HG03175 (cell line): Measurements from ENCODE around the gene SLC38A5.

ENCODE experiments used
- ATAC-seq: cut with Tn5 transposase; IDR thresholded peaks from one replicate; pipeline ENCODE4 v1.9.1; 2021; ENCODE audit warnings: mild to moderate bottlenecking, moderate library complexity; ENCODE audit not compliant: unreplicated experiment

The SLC38A5 gene

GRCh38 chrX:48492293-48492910 lies 22.3 kb upstream of the SLC38A5 start:
- no peak for ATAC-seq

DNA sequence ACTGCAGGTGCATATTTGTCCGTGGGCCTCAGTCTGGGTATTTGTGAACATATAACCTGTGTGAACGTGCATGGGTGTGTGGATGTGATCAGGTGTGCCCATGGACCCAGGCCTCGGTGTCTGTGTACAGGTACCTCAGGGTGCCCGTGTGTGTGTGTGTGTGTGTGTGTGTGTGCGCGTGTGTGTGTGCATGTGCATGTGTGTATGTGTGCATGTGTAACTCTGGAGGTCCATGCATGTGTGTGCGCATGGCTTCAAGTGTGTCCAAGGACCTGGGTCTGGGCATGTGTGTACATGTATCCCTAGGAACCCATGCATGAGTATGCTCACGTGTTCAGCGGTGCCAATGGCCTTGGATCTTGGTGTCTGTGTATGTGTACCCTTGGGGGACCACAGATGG lies 21.7 kb upstream of the SLC38A5 start:
- no peak for ATAC-seq

DNA sequence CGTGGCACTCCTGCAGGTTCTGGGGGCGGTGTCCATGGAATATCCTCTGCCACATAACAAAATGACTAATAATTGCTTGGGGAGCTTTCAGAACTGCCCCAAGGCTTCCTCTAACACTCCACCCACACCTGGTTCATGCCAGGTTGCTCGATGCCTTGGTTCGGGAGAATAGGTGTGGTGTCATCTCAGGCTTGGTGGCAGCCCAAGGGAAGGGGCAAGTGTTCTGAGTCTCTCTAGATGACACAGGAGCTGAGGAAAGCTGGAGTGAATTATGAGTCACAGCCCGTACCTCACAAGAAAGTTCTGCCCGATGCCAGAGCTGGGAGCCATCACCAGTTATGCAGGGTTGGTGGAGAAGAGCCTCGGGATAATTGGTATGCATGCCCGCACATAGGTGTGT lies 20.6 kb upstream of the SLC38A5 start:
- no peak for ATAC-seq

- ATAC-seq = no peak
These were observed 19.8 kb upstream of the SLC38A5 start for GRCh38 chrX:48489892-48490291.

DNA sequence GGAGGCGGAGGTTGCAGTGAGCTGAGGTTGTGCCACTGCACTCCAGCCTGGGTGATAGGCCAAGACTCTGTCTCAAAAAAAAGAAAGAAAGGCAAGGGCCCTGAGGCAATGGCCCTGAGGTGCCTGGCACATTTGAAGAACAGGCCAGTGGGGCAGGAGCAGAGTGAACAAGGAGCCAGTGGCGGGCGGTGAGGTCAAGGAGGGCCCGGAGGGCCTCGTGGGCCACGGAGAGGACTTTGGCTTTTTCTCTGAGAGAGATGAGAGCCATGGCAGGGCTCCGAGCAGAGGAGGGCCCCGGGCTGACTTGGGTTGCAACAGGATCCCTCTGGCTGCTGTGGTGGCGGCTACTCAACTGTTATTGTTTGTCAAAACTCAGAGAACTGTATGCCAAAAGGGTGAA lies 19.2 kb upstream of the SLC38A5 start:
- no peak for ATAC-seq

DNA sequence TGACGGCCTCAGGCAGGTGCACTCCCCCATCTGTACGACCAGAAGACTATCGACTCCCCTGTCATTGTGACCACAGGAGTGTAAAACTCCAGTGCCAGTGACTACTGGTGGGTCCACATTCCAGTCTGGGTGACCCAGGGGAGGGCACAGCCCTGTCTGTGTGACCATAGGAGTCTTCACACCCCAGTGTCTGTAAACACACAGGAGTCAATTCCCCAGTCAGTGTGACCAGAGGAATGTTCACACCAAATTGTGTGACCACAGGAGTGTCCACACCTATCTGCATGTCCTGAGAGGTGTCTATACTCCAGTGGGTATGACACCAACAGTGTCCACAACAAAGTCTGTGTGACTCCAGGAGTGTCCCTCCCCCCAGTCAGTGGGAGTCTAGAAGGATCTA lies 18.0 kb upstream of the SLC38A5 start:
- no peak for ATAC-seq

- ATAC-seq = no peak
These were observed 17.3 kb upstream of the SLC38A5 start for GRCh38 chrX:48487362-48487798.

DNA sequence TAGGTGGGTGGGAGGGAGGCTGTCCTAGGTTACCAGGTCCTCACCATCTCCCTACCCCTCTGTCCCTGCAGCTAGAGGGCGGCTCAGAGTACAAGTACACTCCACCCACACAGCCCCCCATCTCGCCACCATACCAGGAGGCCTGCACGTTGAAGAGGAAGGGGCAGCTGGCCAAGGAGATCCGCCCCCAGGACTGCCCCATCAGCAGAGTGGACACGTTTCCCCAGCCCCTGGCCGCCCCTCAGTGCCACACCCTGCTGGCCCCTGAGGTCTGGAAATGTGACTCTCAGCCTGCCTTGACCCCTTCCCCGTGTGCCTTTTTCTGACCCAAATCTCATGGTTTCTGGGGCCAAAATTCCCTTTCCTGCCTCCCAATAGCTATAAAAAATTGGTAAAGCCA lies 12.5 kb upstream of the SLC38A5 start:
- ATAC-seq = no peak

- no peak for ATAC-seq
These were observed 10.5 kb upstream of the SLC38A5 start for GRCh38 chrX:48480583-48480982.

GRCh38 chrX:48480142-48480541 lies 10.1 kb upstream of the SLC38A5 start:
- ATAC-seq = no peak

DNA sequence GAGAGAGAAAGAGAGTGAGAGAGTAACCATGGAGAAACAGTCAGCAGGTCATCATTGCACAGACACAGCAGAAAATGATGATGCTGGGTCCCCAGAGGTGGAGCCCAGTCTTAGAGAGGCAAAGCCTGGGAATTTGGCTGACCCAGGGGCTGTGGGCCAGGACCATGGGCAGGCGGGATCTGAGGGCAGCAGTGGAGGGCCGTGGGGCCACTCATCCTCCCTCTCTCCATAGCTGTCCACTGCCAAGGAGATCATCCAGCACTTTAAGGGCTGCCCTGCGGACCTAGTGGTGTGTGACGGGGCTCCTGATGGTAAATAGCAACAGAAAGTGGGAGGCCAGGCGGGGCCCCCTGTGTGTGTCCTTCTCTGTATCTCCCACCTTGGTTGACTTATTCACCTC lies 8.7 kb upstream of the SLC38A5 start:
- no peak for ATAC-seq

DNA sequence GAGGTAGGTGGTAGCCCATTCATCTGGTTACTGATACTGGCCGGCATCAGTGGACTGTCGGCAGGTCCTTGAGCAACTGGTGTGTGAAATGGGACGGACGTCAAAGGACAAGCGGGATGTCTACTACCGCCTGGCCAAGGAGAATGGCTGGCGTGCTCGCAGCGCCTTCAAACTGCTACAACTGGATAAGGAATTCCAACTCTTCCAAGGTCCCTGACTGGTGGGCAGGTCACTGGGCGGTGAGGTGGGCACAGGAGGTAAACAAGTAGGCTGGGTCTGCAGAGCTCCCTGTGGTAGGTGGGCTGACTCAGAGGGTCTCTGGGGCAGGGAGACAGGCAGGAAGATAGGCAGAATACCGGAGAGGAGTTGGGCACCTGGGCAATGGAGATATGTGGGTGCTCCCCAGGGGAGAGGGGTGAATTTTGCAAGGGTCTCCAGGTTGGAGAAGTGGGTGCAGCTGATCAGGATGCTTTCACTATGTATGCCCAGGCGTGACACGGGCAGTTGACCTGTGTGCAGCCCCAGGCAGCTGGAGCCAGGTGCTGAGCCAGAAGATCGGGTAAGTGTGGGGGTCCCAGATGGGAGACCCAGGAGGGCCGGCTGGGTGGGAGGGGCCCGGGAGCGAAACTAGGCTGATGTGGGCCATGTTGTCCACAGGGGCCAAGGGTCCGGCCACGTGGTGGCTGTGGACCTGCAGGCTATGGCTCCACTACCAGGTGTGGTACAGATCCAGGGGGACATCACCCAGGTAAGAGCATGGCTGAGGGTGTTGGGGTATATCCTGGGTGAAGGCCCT lies 8.1 kb upstream of the SLC38A5 start:
- ATAC-seq = no peak

DNA sequence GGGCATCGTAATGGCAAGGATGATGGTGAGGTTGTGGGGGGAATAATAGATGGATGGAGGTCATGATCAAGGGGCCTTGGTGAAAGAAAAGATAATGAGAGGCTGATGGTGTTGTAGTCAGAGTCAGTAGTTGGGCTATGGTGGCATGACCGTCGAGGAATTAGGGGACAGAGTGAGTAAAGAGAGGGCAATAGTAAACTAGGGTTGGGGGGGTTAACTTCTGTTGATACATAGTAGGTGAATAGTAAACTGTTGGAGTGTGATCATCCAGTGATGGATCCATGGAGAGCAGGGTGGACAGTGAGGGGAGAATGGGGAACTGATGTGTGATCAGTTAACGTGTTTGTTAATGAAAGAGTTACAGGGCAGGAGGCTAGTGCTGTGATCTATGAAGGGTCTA lies 6.9 kb upstream of the SLC38A5 start:
- ATAC-seq = no peak

DNA sequence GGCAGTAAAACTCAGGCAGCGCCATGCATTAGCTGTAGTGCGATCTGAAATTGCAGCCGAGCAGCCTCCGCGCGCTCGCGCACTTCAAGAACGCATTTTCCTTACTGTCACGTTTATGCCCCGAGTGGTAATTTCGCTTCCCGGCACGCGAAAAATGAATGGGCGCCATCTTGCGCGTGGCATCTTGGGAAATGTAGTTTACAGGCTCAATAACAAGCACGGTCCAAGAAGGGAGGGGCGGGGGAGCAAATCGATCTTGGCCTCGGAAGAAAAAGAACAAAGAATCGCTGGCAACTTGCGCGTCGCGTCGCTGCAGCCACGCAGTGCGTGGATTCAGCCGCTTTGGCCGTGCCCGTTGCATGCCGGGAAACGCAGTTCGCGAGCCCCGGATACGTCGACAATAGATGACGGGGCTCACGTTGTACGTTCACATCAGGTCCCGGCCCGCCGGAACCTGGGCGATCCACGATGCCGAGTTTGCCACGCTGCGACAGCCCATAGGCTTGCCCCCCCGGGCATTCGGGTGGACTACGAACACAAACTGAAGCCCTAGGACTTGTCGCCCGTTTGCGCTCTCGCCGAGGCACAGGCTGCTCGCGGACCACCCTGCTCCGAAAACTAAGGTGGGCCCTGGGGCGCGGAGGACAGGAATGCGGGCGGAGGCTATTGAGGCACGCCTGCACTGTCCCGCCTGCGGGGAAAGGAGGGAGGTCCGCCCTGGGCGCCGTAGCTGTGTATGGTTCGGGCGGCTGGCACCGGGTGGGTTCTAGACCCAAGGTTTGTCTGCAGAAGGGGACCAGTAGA lies 5.9 kb upstream of the SLC38A5 start, which contains the start of gene FTSJ1:
Gene FTSJ1 (plus strand): TSS at position 426 of the 804 bp plus-strand sequence. CDS start 1,849 bp downstream, outside the sequence.
- peak; percentile 87 for ATAC-seq

DNA sequence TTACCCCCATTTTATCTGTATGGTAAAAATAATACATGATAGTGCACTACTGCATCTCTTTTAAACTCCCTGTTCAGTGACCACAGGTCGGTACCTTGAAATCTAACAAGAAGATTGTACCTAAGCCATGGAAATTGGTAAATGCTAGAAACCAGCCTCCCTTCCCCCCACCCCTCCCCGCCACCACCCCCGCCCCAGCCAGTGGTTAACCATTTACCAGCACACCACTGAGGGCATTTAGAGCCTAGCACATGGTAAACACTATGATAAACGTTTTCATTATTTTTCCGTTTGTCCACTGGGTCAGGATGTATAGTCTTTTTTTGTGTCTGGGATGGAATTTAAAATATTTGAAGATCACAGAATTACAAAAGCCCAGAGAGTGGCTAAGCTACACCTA lies 5.2 kb upstream of the SLC38A5 start:
- ATAC-seq = no peak

GRCh38 chrX:48474581-48474980 lies 4.5 kb upstream of the SLC38A5 start:
- no peak for ATAC-seq

DNA sequence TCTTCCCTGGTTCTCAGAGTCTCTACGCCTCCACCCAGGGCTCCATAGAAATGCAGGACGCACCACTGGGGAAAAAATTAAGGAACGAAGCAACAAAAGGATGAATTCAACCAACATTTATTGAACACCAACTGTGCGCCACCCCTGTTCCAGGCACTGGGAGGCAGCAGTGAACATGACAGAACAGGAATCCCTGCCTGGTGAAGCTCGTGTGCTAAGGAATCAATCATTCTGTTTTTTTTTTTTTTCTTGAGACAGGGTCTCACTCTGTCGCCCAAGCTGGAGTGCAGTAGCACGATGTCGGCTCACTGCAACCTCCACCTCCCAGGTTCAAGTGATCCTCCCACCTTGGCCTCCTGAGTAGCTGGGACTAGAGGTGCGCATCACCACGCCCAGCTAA lies 4.1 kb upstream of the SLC38A5 start:
- no peak for ATAC-seq

GRCh38 chrX:48473704-48473990 lies 3.6 kb upstream of the SLC38A5 start:
- ATAC-seq = no peak

DNA sequence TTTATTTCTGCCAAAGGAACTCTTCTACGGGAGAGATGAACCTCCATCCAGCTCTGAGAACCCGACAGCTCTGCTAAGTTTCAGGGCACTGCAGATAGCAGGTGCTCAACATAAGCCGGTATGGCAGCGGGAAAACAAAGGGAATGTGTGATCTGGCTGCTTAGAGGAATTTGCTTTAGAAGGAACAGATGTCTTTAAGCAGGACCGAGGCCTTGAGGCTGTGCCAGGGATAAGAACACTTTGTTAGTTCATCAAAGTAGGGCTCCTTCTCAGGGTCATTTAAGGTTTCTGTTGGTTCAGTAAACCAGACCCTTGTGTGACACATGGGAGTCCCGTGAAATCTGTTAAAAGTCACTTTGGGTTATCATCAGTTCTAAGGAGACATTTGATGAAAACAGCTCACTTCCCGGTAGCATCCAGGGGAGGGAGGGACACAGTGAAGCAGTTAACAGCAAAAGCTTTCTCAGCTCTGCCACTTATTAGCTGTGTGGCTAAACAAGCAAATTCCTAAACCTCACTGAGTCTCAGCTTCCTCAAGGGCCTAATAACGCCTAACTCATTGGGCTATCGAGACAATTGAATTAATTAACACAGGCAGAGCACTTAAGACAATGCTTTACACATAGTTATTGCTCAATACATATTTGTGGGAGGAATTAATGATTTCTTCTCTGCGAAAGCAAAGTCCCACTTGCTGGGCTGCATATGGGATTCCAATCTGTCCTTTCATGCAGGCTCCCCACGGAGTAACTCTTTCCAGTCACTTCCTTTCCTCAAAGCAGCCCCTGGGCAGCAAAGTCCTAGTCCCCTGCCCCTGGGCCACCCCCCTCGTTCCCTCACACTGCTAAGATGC lies 3.0 kb upstream of the SLC38A5 start:
- no peak for ATAC-seq

DNA sequence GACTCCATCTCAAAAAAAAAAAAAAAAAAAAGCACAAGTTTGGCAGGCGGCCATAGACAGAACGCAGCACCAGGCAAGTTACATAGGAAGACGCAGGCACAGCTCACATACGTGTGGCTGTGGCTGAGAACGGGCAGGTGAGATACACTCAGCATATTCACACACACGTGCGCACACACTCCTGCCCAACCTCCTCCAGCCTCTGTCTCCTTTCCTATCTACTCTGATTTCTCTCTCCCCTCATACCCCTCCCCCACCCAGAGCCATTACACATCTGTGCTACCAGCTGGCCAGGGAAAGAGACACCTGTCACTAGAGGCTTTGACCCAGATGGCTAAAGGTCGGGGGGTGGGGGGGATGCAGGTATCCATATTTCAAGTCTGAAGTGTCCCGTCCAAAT lies 2.2 kb upstream of the SLC38A5 start:
- no peak for ATAC-seq

GRCh38 chrX:48471504-48471903 lies 1.4 kb upstream of the SLC38A5 start:
- ATAC-seq = no peak
